Heart left ventricle (tissue), 16 donors: ENCODE results near the gene MYO15A. TPM values are rescaled to one million over a fixed set of nuclear protein-coding genes. Genes with fewer than 3 reads are reported as not detected.
A peak's percentile ranks its signal among the peaks of the same experiment; 100 is the strongest.

ENCODE experiments used
- ATAC-seq, 4 donors: fragments of 200-7000 bp; cut with Tn5 transposase; one replicate each; pipeline ENCODE4 v1.9.1; 2020 to 2022; ENCODE audit warnings: moderate library complexity in 4 of 4, mild to moderate bottlenecking in 3 of 4, moderate number of reproducible peaks in 1 of 4
- DNase-seq, 5 donors: peaks; one replicate each; pipeline ENCODE4 v3.0.0-alpha.2; 2020
- H3K27ac ChIP-seq, 12 donors: fragments of 200-600 bp; sonication (generic) in 4 of 12; one replicate each; pipeline versions ENCODE4 v1.5.0 to v1.8.0; 2016 to 2022; ENCODE audit warnings: mild to moderate bottlenecking in 2 of 12
- H3K27me3 ChIP-seq, 9 donors: fragments of 200-600 bp; sonication (generic) in 2 of 9; one replicate each; pipeline versions ENCODE4 v1.5.1 to v1.8.0; 2016 to 2022; ENCODE audit warnings: mild to moderate bottlenecking in 3 of 9
- H3K36me3 ChIP-seq, 9 donors: fragments of 200-600 bp; sonication (generic) in 2 of 9; one replicate each; pipeline versions ENCODE4 v1.5.0 to v1.8.0; 2018 to 2022; ENCODE audit warnings: mild to moderate bottlenecking in 2 of 9
- H3K4me1 ChIP-seq, 12 donors: fragments of 200-600 bp; sonication (generic) in 4 of 12; one replicate each; pipeline versions ENCODE4 v1.5.0 to v1.8.0; 2016 to 2022; ENCODE audit warnings: mild to moderate bottlenecking in 3 of 12
- H3K4me3 ChIP-seq, 12 donors: fragments of 200-600 bp; sonication (generic) in 4 of 12; one replicate each; pipeline versions ENCODE4 v1.5.0 to v1.8.0; 2017 to 2022; ENCODE audit warnings: mild to moderate bottlenecking in 9 of 12, moderate library complexity in 4 of 12
- H3K9me3 ChIP-seq, 12 donors: fragments of 200-600 bp; sonication (generic) in 4 of 12; one replicate each; pipeline versions ENCODE4 v1.5.0 to v1.8.0; 2016 to 2022; ENCODE audit warnings: mild to moderate bottlenecking in 1 of 12
- CTCF ChIP-seq, 12 donors: fragments of 200-600 bp; sonication (generic) in 4 of 12; IDR thresholded peaks; one replicate each; pipeline versions ENCODE4 v1.5.0 to v1.8.0; 2018 to 2022; ENCODE audit warnings: antibody characterized with exemption in 12 of 12, mild to moderate bottlenecking in 5 of 12
- POLR2A ChIP-seq, 2 donors: fragments of 450-650 bp; IDR thresholded peaks; one replicate each; pipeline ENCODE4 v1.6.1; 2017; ENCODE audit warnings: antibody characterized with exemption in 2 of 2, mild to moderate bottlenecking in 2 of 2, moderate library complexity in 2 of 2
- WGBS, 4 donors: extraction: QIAGEN DNeasy Blood & Tissue Kit in 2 of 4; methylation state at CpG; one replicate each; pipeline versions ENCODE4 v1.1.5 to v1.1.7; 2013 to 2018; 5-methylcytosine and 5-hydroxymethylcytosine counted together
- intact Hi-C, 10 donors: fragments of 100-400 bp; cut with DNase I; formaldehyde crosslinking; loops; one replicate each; pipeline versions ENCODE4 v1.11.1 to v1.14.2; 2022
- polyA plus RNA-seq, 2 donors: library from polyadenylated mRNA; stranded (reverse); fragments of 200-250 nt; gene quantifications; one replicate each; pipeline ENCODE4 v1.2.3, GENCODE V29; 2013
- total RNA-seq, 9 donors: library from RNA; depleted of rRNA in 2 of 9; stranded (reverse); fragments of >200 nt in 2 of 9; fragmentation: NEBNext Ultra II Directional in 3 of 9; extraction: Animal tissue kit (Norgen Biotek cat#: 25700) in 3 of 9; gene quantifications; one replicate each; pipeline versions ENCODE4 v1.1.0 to v1.2.4, GENCODE V29; 2016 to 2023
- donor health status: ischemic (EF 13 %, LVEDD 7.1; RV severe dilation, severe dysfunction).
- donor health status: healthy with polysubstance abuse.
- donor health status: DM: no; HTN: yes; CAD: no.
- donor health status: DM: no; HTN: no; CAD: no.
- donor health status: ischemic (EF 25% LVEDD 6.9; RV normal size, moderate dysfunction).
- donor health status: ischemic (EF 25% LVEDD 5.7; RV mildly dilated, moderate dysfunction).
- donor health status: healthy.
- donor health status: DM: yes; HTN: yes; CAD: no.
- donor health status: ischemic (EF 35%, LVEDD 5.7; RV mildly dilated, moderate dysfunction).
- donor health status: nonischemic (EF 11% LVEDD 7.7; RV severe dilation, severe dysfunction).
- donor health status: DM: yes; HTN: yes; CAD: no.
- donor health status: PGD.
- donor health status: ischemic (EF 29% LVEDD 5.4; RV normal size, mild dysfunction).
- donor health status: nonischemic (EF 23%, LVEDD 6.1; RV moderate dilation, normal function).

Gene MYO15A
- total and polyA plus RNA-seq, 11 donors: 0.12 to 0.53 (median 0.35) TPM; not detected in 2

- no peaks in the 10 kb centered on the region for H3K27me3 ChIP-seq
- H3K4me1 ChIP-seq: peaks cover 0 to 29% (median 10%) of the 10 kb centered on the region in 12 donors
- H3K36me3 ChIP-seq: no peaks in the 10 kb centered on the region
- H3K4me3 ChIP-seq: no peak overlapping the region
- DNase-seq (no peak), ATAC-seq (no peak)
- WGBS, 4 donors: 73 to 78% (median 76%) methylated on average over 8 of the region's 8 CpGs
- no peaks in the 10 kb centered on the region for H3K9me3 ChIP-seq
- H3K27ac ChIP-seq: no peak overlapping the region
- intact Hi-C loops: no loop called here
- no peak for TF ChIP-seq CTCF (IDR thresholded peaks at IDR 0.05)
- TF ChIP-seq POLR2A (IDR thresholded peaks at IDR 0.05): no peak
Measured at GRCh38 chr17:18156171-18156975, 47.8 kb downstream of the MYO15A start.

GRCh38 chr17:18156976-18157280 is 48.4 kb downstream of the MYO15A start:
- H3K4me1 ChIP-seq: peaks cover 0 to 29% (median 10%) of the 10 kb centered on the region in 12 donors
- H3K36me3 ChIP-seq: no peaks in the 10 kb centered on the region
- H3K4me3 ChIP-seq: no peak overlapping the region
- no peak overlapping the region for H3K27ac ChIP-seq
- H3K27me3 ChIP-seq: no peaks in the 10 kb centered on the region
- H3K9me3 ChIP-seq: no peaks in the 10 kb centered on the region
- ATAC-seq: no peak
- no peak for DNase-seq
- WGBS, 4 donors: 95 to 100% (median 97%) methylated on average over 6 to 10 of the region's 10 CpGs
- no peak for TF ChIP-seq POLR2A (IDR thresholded peaks at IDR 0.05)
- TF ChIP-seq CTCF (IDR thresholded peaks at IDR 0.05): no peak
- intact Hi-C loops: no loop called here

DNA sequence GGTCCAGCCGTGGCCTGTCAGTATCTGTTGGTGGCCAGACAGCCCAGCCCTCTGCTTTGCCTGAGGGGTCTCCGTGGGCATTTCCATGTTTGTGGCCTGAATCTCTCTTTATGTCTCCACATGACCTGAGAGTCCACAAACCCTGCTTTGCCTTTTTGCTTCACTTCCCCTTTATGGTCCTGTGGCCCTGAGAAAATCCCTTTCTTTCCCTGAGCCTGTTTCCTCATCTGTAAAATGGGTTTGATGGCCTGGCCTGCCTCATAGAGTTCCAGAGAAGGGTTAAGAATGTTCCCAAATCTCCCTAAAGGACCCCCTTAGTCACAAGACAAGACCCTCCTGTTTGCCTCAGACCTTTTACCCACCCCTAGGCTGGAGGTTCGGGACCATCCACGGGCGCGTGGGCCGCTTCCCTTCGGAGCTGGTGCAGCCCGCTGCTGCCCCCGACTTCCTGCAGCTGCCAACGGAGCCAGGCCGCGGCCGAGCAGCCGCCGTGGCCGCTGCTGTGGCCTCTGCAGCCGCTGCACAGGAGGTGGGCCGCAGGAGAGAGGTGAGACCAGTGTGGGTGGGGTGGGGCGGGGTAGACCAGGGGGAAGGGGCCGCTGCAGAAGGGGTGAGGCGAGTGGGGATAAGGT is 48.9 kb downstream of the MYO15A start:
- H3K27ac ChIP-seq: peak overlapping the region in 5 of 12 donors; percentile 2 to 70 (median 46)
- H3K4me3 ChIP-seq: peak overlapping the region in 4 of 12 donors; percentile 51 to 64 (median 60)
- no peak for DNase-seq
- ATAC-seq: no peak
- no peaks in the 10 kb centered on the region for H3K36me3 ChIP-seq
- no peaks in the 10 kb centered on the region for H3K9me3 ChIP-seq
- H3K27me3 ChIP-seq: no peaks in the 10 kb centered on the region
- H3K4me1 ChIP-seq: peaks cover 0 to 29% (median 10%) of the 10 kb centered on the region in 12 donors
- TF ChIP-seq CTCF (IDR thresholded peaks at IDR 0.05): no peak
- WGBS, 4 donors: 67 to 75% (median 72%) methylated on average over 20 to 22 of the region's 22 CpGs
- intact Hi-C loops: no loop called here

- 6 to 16% (median 7%) methylated on average over 24 to 26 of the region's 26 CpGs for WGBS, 4 donors
- no peaks in the 10 kb centered on the region for H3K9me3 ChIP-seq
- peaks cover 0 to 25% (median 7%) of the 10 kb centered on the region in 12 donors for H3K4me1 ChIP-seq
- DNase-seq: peak; percentile 92 to 96 (median 93)
- peak overlapping the region; percentile 23 to 64 (median 52) for H3K4me3 ChIP-seq
- no peaks in the 10 kb centered on the region for H3K27me3 ChIP-seq
- H3K27ac ChIP-seq: peak overlapping the region in 9 of 12 donors; percentile 2 to 70 (median 46)
- intact Hi-C loops: no loop called here
- no peaks in the 10 kb centered on the region for H3K36me3 ChIP-seq
- peak; percentile 44 to 82 (median 73) for ATAC-seq
- no peak for TF ChIP-seq CTCF (IDR thresholded peaks at IDR 0.05)
- TF ChIP-seq POLR2A (IDR thresholded peaks at IDR 0.05): no peak
Measured at GRCh38 chr17:18158022-18158600, 49.6 kb downstream of the MYO15A start.
